Right hindlimb (tissue), 1 donor: ENCODE measurements around the gene PCDHGB1.
"Not testable (repeated sequence)": the region's sequence is repeated elsewhere in the genome, so short reads cannot be mapped to it uniquely, and the experiment has no call there.

Experiments used
- DNase-seq: peaks from one replicate; pipeline ENCODE4 v3.0.0-alpha.2; 2018

The PCDHGB1 gene

DNA sequence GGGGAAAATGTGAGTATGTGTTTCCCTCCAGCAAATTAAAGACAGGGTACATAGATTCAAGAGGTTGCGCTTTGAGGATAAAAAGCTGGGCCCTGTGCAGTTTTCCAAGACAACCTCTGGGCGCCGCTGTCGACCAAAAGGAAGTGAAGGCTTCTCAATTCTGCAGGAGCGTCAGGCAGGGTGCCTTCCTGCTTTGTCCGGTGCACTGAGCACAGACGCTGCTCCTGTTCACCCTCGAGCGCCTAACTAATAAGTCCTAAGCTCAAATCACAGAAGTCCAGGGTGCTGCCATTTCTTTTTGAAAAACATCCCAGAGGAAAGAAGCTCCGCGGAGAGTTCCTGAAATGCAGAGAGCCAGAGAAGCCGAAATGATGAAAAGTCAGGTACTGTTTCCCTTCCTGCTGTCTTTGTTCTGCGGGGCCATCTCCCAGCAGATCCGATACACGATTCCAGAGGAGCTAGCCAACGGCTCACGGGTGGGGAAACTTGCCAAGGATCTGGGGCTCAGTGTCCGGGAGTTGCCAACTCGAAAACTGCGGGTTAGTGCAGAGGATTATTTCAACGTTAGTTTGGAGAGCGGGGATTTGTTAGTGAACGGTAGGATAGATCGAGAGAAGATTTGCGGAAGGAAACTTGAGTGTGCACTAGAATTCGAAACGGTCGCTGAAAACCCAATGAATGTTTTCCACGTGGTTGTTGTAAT lies at the start of gene PCDHGB1:
Gene PCDHGB1 (plus strand): TSS at position 183 of the 703 bp plus-strand sequence. CDS start 162 bp downstream, at position 345.
- no peak for DNase-seq

DNA sequence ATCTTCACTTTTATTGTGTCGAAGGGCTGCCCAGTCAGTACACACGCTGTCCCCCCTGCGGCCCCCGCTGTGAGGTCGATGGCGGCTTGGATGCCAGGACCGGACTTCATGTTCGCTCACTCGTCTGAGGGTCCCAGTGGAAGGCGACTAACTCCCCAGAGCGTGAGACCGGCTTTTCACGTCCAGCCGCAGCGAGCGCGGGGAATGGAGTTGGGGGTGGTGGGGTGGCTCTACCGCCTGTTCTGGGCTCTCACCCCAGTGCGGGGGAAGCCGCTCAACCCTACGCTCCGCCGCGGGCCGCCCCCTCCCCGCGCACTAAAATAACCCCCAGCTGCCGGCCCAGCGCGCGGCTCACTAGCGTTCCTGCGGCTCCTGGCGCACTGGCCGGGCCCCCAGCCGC lies 46.1 kb upstream of the PCDHGB1 start, which contains the start of gene SLC25A2:
Gene SLC25A2 (minus strand): TSS at position 294 of the 400 bp plus-strand sequence. CDS start 184 bp downstream, at position 110.
- no peak for DNase-seq

DNA sequence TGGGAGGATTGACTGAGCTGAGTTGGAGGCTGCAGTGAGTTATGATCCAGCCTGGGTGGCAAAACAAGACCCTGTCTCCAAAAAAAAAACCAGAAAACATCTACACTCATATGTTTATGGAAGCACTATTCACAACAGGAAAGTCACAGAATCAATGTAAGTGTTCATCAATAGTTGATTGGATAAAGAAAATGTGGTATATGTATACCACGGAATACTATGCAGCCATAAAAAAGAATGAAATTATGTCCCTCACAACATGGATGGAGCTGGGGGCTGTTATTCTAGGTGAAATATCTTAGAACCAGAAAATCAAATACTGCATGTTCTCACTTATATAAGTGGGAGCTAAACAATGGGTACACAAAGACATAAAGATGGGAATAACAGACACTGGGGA lies 43.3 kb upstream of the PCDHGB1 start:
- no peak for DNase-seq

GRCh38 chr5:141313711-141314110 lies 36.2 kb upstream of the PCDHGB1 start:
- no peak for DNase-seq

DNA sequence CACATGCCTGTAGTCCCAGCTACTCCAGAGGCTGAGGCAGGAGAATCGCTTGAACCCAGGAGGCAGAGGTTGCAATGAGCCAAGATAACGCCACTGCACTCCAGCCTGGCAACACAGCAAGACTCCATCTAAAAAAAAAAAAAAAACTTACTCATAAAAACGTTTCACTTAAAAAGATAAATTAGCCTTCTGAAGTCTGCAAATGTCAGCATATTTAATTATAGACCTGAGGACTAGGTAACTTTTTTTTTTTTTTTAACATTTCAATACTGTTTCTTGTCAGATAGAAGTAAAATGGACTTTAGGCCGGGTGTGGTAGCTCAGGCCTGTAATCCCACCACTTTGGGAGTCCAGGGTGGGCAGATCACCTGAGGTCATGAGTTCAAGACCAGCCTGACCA lies 32.9 kb upstream of the PCDHGB1 start:
- DNase-seq = not testable (repeated sequence)

GRCh38 chr5:141319202-141319601 lies 30.7 kb upstream of the PCDHGB1 start:
- DNase-seq = no peak

DNA sequence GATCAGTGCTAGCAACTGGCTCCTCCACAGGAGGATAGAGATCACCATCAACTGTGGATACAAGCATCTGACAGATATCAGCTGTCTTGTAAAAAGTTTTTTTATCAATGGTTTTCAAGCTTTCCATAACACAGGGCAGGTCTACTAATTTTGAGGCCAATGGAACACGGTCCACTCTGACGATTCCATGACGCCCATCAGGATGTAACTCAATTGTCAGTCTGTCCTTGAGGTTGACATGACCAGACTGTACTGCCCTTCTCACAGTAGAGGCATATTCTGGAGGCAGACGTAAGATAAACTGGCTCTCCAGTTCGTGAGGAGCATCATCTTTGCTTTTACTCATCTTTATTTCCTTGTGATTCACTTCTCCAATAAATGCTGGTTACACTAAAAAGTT lies 30.2 kb upstream of the PCDHGB1 start:
- no peak for DNase-seq

DNA sequence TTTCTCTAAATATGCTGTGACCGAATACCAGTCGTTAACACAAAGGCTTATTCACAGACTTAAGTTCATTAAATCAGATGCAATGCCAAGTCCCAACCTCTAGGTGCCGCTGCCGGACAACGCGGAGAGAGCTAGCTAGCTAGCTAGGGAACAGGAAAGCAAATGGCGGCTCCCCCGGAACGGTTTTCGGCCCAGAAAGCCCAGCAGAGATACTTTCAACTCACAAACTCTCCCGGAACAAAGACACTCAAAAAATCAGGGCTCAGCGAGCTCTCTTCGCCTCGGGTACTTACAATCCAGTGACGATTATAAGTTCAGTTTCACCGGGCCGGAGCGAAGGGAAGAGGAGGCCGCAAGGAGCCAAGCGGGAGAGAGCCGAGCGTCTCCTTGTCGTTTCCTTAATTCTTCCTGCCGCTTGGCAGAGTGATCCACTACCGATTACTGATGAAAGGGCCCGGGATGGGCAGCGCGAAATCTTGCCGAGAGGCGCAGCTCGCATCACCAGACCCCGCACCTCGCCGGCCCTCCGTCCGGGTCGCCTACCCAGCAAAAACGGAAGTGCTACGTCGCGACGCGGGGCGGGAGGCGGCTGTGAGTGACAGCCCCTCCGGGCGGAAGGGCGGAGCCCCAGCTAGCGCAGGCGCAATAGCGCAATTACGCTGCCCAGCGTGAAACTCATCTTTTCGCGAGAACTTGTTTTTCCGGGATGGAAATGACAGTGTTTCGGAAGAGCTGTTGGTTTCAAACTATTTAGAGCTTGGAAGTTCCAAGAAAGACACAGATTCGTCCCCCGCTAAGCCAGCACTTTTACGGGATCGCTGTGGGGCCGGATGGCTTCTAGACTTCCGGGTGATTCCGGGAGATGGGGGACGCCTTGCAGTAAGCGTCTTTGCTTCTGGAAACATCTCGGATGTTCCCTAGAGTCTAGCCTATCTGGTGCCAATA lies 29.4 kb upstream of the PCDHGB1 start, which contains the start of gene TAF7:
Gene TAF7 (minus strand): TSS at position 560 of the 945 bp plus-strand sequence. CDS start 740 bp downstream, outside the sequence.
- DNase-seq = peak; percentile 93

GRCh38 chr5:141322261-141322660 lies 27.6 kb upstream of the PCDHGB1 start:
- no peak for DNase-seq

DNA sequence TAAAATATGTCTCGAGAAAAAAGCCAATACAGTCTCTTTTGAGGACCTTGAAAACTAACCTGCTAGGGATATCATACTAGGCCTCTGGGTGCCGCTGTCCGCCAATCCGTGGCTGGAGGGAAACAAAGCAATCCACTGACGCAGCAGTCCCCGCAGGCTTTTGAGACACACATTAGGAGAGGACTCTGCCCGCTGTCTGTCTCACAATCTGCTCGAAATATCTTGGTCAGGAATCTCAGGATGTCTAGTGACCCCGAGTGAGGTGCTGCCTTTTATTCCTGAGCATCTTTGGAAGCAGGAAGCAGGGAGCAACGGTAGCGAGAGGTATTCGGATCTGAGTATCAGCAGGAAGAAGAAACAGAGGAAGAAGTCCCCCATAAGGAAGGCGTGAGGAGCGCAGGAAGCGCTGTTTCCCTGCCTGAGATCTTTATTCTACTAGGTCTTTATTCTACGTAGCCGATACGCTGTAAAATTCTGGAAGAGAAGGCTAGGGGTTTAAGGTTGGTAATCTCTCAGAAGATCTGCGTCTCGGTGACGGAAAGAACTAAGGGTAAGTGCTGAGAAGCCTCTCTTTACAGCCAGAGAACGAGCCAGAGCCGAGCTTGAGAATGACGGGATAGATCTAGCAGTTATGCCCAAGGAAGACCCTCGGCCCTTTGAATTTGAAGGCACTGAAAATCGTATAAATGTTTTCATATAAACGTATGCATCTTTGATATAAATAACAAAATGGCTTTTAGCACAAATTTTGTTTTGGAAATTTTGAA lies 23.6 kb upstream of the PCDHGB1 start:
- DNase-seq = peak; percentile 39

DNA sequence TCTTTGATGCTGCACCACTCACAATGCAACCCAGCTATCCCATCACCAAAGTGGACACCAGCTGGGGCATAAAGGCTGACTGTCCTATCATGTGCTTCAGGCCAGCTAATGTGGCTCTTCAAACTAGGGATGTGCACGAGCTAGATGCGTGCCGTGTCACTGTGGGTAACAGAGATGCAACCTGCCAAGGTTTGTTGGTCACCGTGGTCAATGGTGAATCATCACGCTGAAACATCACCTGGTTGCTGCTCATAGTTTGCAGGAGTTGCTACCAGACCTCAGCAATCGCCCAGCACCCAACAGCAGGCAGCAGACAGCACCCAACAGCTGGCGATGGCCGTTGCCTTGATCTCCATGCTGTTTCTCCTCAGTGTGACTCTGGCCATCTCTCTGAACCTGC lies 21.7 kb upstream of the PCDHGB1 start:
- no peak for DNase-seq

- no peak for DNase-seq
These were observed 19.4 kb upstream of the PCDHGB1 start, which contains the start of gene PCDHGA1 for GRCh38 chr5:141330299-141331080. Gene PCDHGA1 (plus strand): TSS chr5:141330514.

- not testable (repeated sequence) for DNase-seq
These were observed 17.3 kb upstream of the PCDHGB1 start for GRCh38 chr5:141332571-141332970.

- no peak for DNase-seq
These were observed 11.2 kb upstream of the PCDHGB1 start, which contains the start of gene PCDHGA2 for GRCh38 chr5:141338538-141339306. Gene PCDHGA2 (plus strand): TSS chr5:141338760.

DNA sequence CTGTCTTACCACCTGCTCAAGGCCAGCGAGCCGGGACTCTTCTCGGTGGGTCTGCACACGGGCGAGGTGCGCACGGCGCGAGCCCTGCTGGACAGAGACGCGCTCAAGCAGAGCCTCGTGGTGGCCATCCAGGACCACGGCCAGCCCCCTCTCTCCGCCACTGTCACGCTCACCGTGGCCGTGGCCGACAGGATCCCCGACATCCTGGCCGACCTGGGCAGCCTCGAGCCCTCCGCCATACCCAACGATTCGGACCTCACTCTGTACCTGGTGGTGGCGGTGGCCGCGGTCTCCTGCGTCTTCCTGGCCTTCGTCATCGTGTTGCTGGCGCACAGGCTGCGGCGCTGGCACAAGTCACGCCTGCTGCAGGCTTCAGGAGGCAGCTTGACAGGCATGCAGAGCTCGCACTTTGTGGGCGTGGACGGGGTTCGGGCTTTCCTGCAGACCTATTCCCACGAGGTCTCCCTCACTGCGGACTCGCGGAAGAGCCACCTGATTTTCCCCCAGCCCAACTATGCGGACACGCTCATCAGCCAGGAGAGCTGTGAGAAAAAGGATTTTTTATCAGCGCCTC lies 9.0 kb upstream of the PCDHGB1 start:
- DNase-seq = not testable (repeated sequence)

- no peak for DNase-seq
These were observed 7.1 kb upstream of the PCDHGB1 start for GRCh38 chr5:141342773-141343172.

GRCh38 chr5:141343242-141343952 lies 6.5 kb upstream of the PCDHGB1 start, which contains the start of gene PCDHGA3:
Gene PCDHGA3 (plus strand): TSS chr5:141343829. CDS start chr5:141344034, 205 bp downstream.
- no peak for DNase-seq

GRCh38 chr5:141343953-141344463 lies 5.9 kb upstream of the PCDHGB1 start:
- no peak for DNase-seq

- no peak for DNase-seq
These were observed 4.6 kb upstream of the PCDHGB1 start for GRCh38 chr5:141345327-141345726.
